Measurements from ENCODE around the gene TBC1D32. TPM values are rescaled to one million over a fixed set of nuclear protein-coding genes. Genes with fewer than 3 reads are reported as not detected.

Gene TBC1D32
- total RNA-seq, 1 experiment from 2014 or later: 3.4 TPM

GRCh38 chr6:121247386-121247785 is 86.9 kb downstream of the TBC1D32 start:
- H3K4me3 Mint-ChIP-seq (ENCODE audit: unreplicated experiment): no peak overlapping the region
- ChIA-PET CTCF (no interaction called here), POLR2A (no interaction called here)
- DNase-seq: no peak
- Histone ChIP-seq H3K36me3 (ENCODE audit: control insufficient read depth, insufficient read depth, low read length) (no peaks in the 10 kb centered on the region), H3K4me3 (ENCODE audit: low read depth, low read length) (no peak overlapping the region), H3K27me3 (replicated peaks; ENCODE audit: control insufficient read depth, insufficient read depth, low read length) (no peaks in the 10 kb centered on the region), H3K4me1 (no peaks in the 10 kb centered on the region), H3K9me3 (no peaks in the 10 kb centered on the region)
- H3K27me3 Mint-ChIP-seq (ENCODE audit: insufficient read depth, unreplicated experiment): no peaks in the 10 kb centered on the region
- no peak for TF ChIP-seq CTCF (IDR thresholded peaks at IDR 0.05; ENCODE audit: insufficient read depth in 1 of 2, low read depth in 1 of 2, low read length in 1 of 2, severe bottlenecking in 1 of 2, unreplicated experiment in 1 of 2)
- intact Hi-C loops (cut with micrococcal nuclease; ENCODE audit: unreplicated experiment): no loop called here
- H3K36me3 Mint-ChIP-seq (ENCODE audit: insufficient read depth, unreplicated experiment): no peaks in the 10 kb centered on the region
- H3K9me3 Mint-ChIP-seq (ENCODE audit: unreplicated experiment): peaks cover 10% of the 10 kb centered on the region
- H3K4me1 Mint-ChIP-seq (ENCODE audit: low read depth, unreplicated experiment): no peaks in the 10 kb centered on the region
- no peak overlapping the region for H3K27ac Mint-ChIP-seq (ENCODE audit: unreplicated experiment)
- BruUV-seq (replicated peaks): no TSS peak

- CTCF ChIA-PET: no interaction called here
- Histone ChIP-seq H3K36me3 (ENCODE audit: control insufficient read depth, insufficient read depth, low read length) (no peaks in the 10 kb centered on the region), H3K9me3 (no peaks in the 10 kb centered on the region), H3K4me3 (ENCODE audit: low read depth, low read length) (no peak overlapping the region), H3K4me1 (no peaks in the 10 kb centered on the region; the same call in 1 of the 2 replicates), H3K27me3 (replicated peaks; ENCODE audit: control insufficient read depth, insufficient read depth, low read length) (no peaks in the 10 kb centered on the region)
- no peaks in the 10 kb centered on the region for H3K4me1 Mint-ChIP-seq (ENCODE audit: low read depth, unreplicated experiment)
- POLR2A ChIA-PET: no interaction called here
- H3K36me3 Mint-ChIP-seq (ENCODE audit: insufficient read depth, unreplicated experiment): no peaks in the 10 kb centered on the region
- DNase-seq: no peak
- no peak overlapping the region for H3K4me3 Mint-ChIP-seq (ENCODE audit: unreplicated experiment)
- intact Hi-C loops (cut with micrococcal nuclease; ENCODE audit: unreplicated experiment): no loop called here
- H3K9me3 Mint-ChIP-seq (ENCODE audit: unreplicated experiment): no peaks in the 10 kb centered on the region
- no peaks in the 10 kb centered on the region for H3K27me3 Mint-ChIP-seq (ENCODE audit: insufficient read depth, unreplicated experiment)
- BruUV-seq (replicated peaks): no TSS peak
- no peak overlapping the region for H3K27ac Mint-ChIP-seq (ENCODE audit: unreplicated experiment)
- no peak for TF ChIP-seq CTCF (IDR thresholded peaks at IDR 0.05; ENCODE audit: insufficient read depth in 1 of 2, low read depth in 1 of 2, low read length in 1 of 2, severe bottlenecking in 1 of 2, unreplicated experiment in 1 of 2)
These were observed 91.9 kb downstream of the TBC1D32 start for GRCh38 chr6:121242386-121242785.

GRCh38 chr6:121237859-121238258 is 96.4 kb downstream of the TBC1D32 start:
- no peaks in the 10 kb centered on the region for H3K27me3 Mint-ChIP-seq (ENCODE audit: insufficient read depth, unreplicated experiment)
- Histone ChIP-seq H3K4me1 (no peaks in the 10 kb centered on the region; the same call in 1 of the 2 replicates), H3K4me3 (ENCODE audit: low read depth, low read length) (no peak overlapping the region), H3K36me3 (ENCODE audit: control insufficient read depth, insufficient read depth, low read length) (no peaks in the 10 kb centered on the region), H3K27me3 (replicated peaks; ENCODE audit: control insufficient read depth, insufficient read depth, low read length) (no peaks in the 10 kb centered on the region), H3K9me3 (no peaks in the 10 kb centered on the region)
- ChIA-PET CTCF (no interaction called here), POLR2A (no interaction called here)
- H3K4me3 Mint-ChIP-seq (ENCODE audit: unreplicated experiment): no peak overlapping the region
- no peaks in the 10 kb centered on the region for H3K4me1 Mint-ChIP-seq (ENCODE audit: low read depth, unreplicated experiment)
- no peak overlapping the region for H3K27ac Mint-ChIP-seq (ENCODE audit: unreplicated experiment)
- no peaks in the 10 kb centered on the region for H3K36me3 Mint-ChIP-seq (ENCODE audit: insufficient read depth, unreplicated experiment)
- TF ChIP-seq CTCF (IDR thresholded peaks at IDR 0.05; ENCODE audit: insufficient read depth in 1 of 2, low read depth in 1 of 2, low read length in 1 of 2, severe bottlenecking in 1 of 2, unreplicated experiment in 1 of 2): no peak
- no TSS peak for BruUV-seq (replicated peaks)
- DNase-seq: no peak
- intact Hi-C loops (cut with micrococcal nuclease; ENCODE audit: unreplicated experiment): loop anchor here (5.0 kb wide), 1 partner anchor 1511 kb away; no protein-coding TSS in a partner anchor
- no peaks in the 10 kb centered on the region for H3K9me3 Mint-ChIP-seq (ENCODE audit: unreplicated experiment)

All from Caco-2 (cell line).